Stimulated activated CD4-positive, alpha-beta T cell treated with anti-CD3 and anti-CD28 coated beads, Interleukin-2, amount 100 ng/mL, for 24 hours (primary cell): ENCODE measurements around the gene KRT9.
"Not testable (repeated sequence)": the region's sequence is repeated elsewhere in the genome, so short reads cannot be mapped to it uniquely, and the experiment has no call there.

ENCODE experiments used
- DNase-seq, 2 donors: peaks; one replicate each; pipeline ENCODE4 v3.0.0-alpha.2; 2020

KRT9 gene

GRCh38 chr17:41542786-41543185, 29.1 kb downstream of the KRT9 start:
- not testable (repeated sequence) for DNase-seq

- DNase-seq = no peak
Measured at GRCh38 chr17:41542357-41542756, 29.5 kb downstream of the KRT9 start.

- no peak for DNase-seq
Measured at GRCh38 chr17:41540921-41541625, 30.8 kb downstream of the KRT9 start.

GRCh38 chr17:41539979-41540701, 31.7 kb downstream of the KRT9 start:
- DNase-seq = no peak

GRCh38 chr17:41539071-41539492, 32.8 kb downstream of the KRT9 start:
- no peak for DNase-seq

GRCh38 chr17:41538565-41538991, 33.3 kb downstream of the KRT9 start:
- DNase-seq = no peak

- no peak for DNase-seq
Measured at GRCh38 chr17:41537990-41538389, 33.9 kb downstream of the KRT9 start.

- no peak for DNase-seq
Measured at GRCh38 chr17:41537614-41537954, 34.3 kb downstream of the KRT9 start.

- no peak for DNase-seq
Measured at GRCh38 chr17:41536741-41537613, 34.9 kb downstream of the KRT9 start.

- no peak for DNase-seq
Measured at GRCh38 chr17:41535764-41536481, 35.9 kb downstream of the KRT9 start.

GRCh38 chr17:41534899-41535546, 36.8 kb downstream of the KRT9 start:
- DNase-seq = no peak

- no peak for DNase-seq
Measured at GRCh38 chr17:41533613-41534012, 38.2 kb downstream of the KRT9 start.

- DNase-seq = no peak
Measured at GRCh38 chr17:41532947-41533570, 38.8 kb downstream of the KRT9 start.

GRCh38 chr17:41531993-41532392, 39.9 kb downstream of the KRT9 start:
- no peak for DNase-seq

GRCh38 chr17:41530062-41531048, 41.5 kb downstream of the KRT9 start:
- DNase-seq = no peak

- no peak for DNase-seq
Measured at GRCh38 chr17:41529491-41529915, 42.4 kb downstream of the KRT9 start.

GRCh38 chr17:41528959-41529353, 42.9 kb downstream of the KRT9 start:
- no peak for DNase-seq

GRCh38 chr17:41527063-41528023, 44.5 kb downstream of the KRT9 start:
- DNase-seq = peak in 1 of 2 donors; percentile 13

GRCh38 chr17:41524261-41524660, 47.6 kb downstream of the KRT9 start:
- no peak for DNase-seq
